ENCODE measurements around the gene TMEM170B. TPM values are rescaled to one million over a fixed set of nuclear protein-coding genes. Genes with fewer than 3 reads are reported as not detected.

TMEM170B gene
- total and polyA plus RNA-seq, 2 of the 8 experiments (the other 6 are each of a cell fraction or from before 2014, with no cell fraction given): 0.80 to 4.3 TPM

- Histone ChIP-seq H2AK5ac (ENCODE audit: low read depth, low read length) (no peak overlapping the region), H4K5ac (ENCODE audit: insufficient read length, low read depth, low read length) (no peak overlapping the region), H4K20me1 (replicated peaks in 1 of 2; ENCODE audit: control insufficient read depth in 1 of 2, insufficient read depth in 2 of 2, low read length in 2 of 2) (no peaks in the 10 kb centered on the region), H3K27ac (ENCODE audit: low read depth, low read length) (no peak overlapping the region), H2AFZ (ENCODE audit: low read length) (no peak overlapping the region), H3K18ac (ENCODE audit: extremely low read depth, low read length) (no peak overlapping the region), H4K8ac (ENCODE audit: extremely low read depth, insufficient read depth, low read length) (no peak overlapping the region), H2BK12ac (ENCODE audit: low read depth, low read length) (no peak overlapping the region), H3K27me3 (replicated peaks in 1 of 4; ENCODE audit: control insufficient read depth in 3 of 4, extremely low read depth in 1 of 4, insufficient read depth in 3 of 4, low read length in 3 of 4) (no peaks in the 10 kb centered on the region), H3K14ac (ENCODE audit: insufficient read length) (no peak overlapping the region), H3K36me3 (ENCODE audit: control insufficient read depth in 2 of 4, insufficient read depth in 4 of 4, low read length in 3 of 4) (peaks cover 0 to 2% (median 0%) of the 10 kb centered on the region in 4 experiments; a peak in 2 of 8 replicates), H3K4me1 (replicated peaks in 1 of 4; ENCODE audit: control insufficient read depth in 3 of 4, insufficient read depth in 4 of 4, low read length in 3 of 4) (peaks cover 0 to 2% (median 0%) of the 10 kb centered on the region in 4 experiments; a peak in 1 of 7 replicates), H3K79me1 (ENCODE audit: low read depth, low read length) (no peaks in the 10 kb centered on the region), H3K4me3 (ENCODE audit: extremely low read depth in 1 of 4, insufficient read depth in 2 of 4, low read depth in 3 of 4, low read length in 4 of 4) (no peak overlapping the region), H3K23ac (ENCODE audit: insufficient read length) (no peak overlapping the region), H2BK5ac (ENCODE audit: low read depth, low read length) (no peak overlapping the region), H3K56ac (replicated peaks; ENCODE audit: insufficient read length, low read depth, low read length) (no peak overlapping the region), H2BK15ac (ENCODE audit: low read length) (no peak overlapping the region), H3K4me2 (ENCODE audit: insufficient read depth in 1 of 2, low read depth in 2 of 2, low read length in 2 of 2) (no peak overlapping the region), H3K9ac (replicated peaks in 1 of 4; ENCODE audit: extremely low read depth in 1 of 4, low read depth in 3 of 4, low read length in 3 of 4) (no peak overlapping the region), H4K91ac (replicated peaks; ENCODE audit: insufficient read length, low read length) (no peak overlapping the region), H3K4ac (replicated peaks; ENCODE audit: insufficient read length, low read depth, low read length) (no peak overlapping the region), H3K9me3 (ENCODE audit: insufficient read depth in 2 of 2, low read depth in 1 of 2, low read length in 1 of 2) (no peaks in the 10 kb centered on the region), H2BK20ac (ENCODE audit: low read length) (no peak overlapping the region), H3K79me2 (ENCODE audit: control insufficient read depth in 1 of 2, insufficient read depth in 2 of 2, low read length in 2 of 2) (no peaks in the 10 kb centered on the region), H3K23me2 (ENCODE audit: low read depth, low read length) (no peaks in the 10 kb centered on the region), H2BK120ac (replicated peaks; ENCODE audit: low read depth, low read length) (no peak overlapping the region)
- TF ChIP-seq RFX5 (IDR thresholded peaks at IDR 0.05; ENCODE audit: borderline replicate concordance, low read depth, low read length) (no peak), TEAD4 (IDR thresholded peaks at IDR 0.05; ENCODE audit: low read depth, low read length) (no peak), SIX5 (IDR thresholded peaks at IDR 0.05; ENCODE audit: low read depth, low read length) (no peak), GTF2F1 (IDR thresholded peaks at IDR 0.05; ENCODE audit: borderline replicate concordance, low read depth, low read length) (no peak), CEBPB (IDR thresholded peaks at IDR 0.05; ENCODE audit: low read depth, low read length) (no peak), HDAC6 (IDR thresholded peaks at IDR 0.05; ENCODE audit: low read depth, low read length) (no peak)
- ChIA-PET CTCF (ENCODE audit: partially characterized antibody) (interaction anchor here (0.6 to 1.0 kb wide), 3 partner anchors 49 to 952 kb away, joined by 3 to 5 read pairs (median 4); no protein-coding TSS in a partner anchor), POLR2A (ENCODE audit: partially characterized antibody) (no interaction called here)
- FAIRE-seq (no peak), DNase-seq (ENCODE audit: low read depth in 1 of 2, low spot score in 2 of 2) (no peak)
- WGBS, 2 experiments (ENCODE audit: extremely low coverage in 1 of 2, insufficient coverage in 1 of 2, insufficient read length in 1 of 2, insufficient replicate concordance in 2 of 2, low coverage in 1 of 2, low lambda C conversion rate in 2 of 2, missing lambda C conversion rate in 1 of 2): 82% methylated on average over 2 of the region's 2 CpGs; no CpG with 5 or more reads in 1 of the 2 experiments
These were observed 33.5 kb downstream of the TMEM170B start for GRCh38 chr6:11571073-11571472.
